GM12878 (cell line): ENCODE results near the gene COX19. TPM values are rescaled to one million over a fixed set of nuclear protein-coding genes. Genes with fewer than 3 reads are reported as not detected.
A peak's percentile ranks its signal among the peaks of the same experiment; 100 is the strongest.

ENCODE experiments used
- ATAC-seq: fragments of 200-7000 bp; cut with Tn5 transposase; 3 replicates; pipeline ENCODE4 v1.9.1; 2020; ENCODE audit warnings: mild to moderate bottlenecking, moderate library complexity
- BruUV-seq: library from RNA; stranded (reverse); fragments of 400-500 nt; replicated peaks from 2 replicates; lab custom pipeline; 2021; lab: Mats Ljungman, UMichigan
- CTCF ChIA-PET: fragments of 300-600 bp; sonication (Branson Sonifier 250); formaldehyde crosslinking; extraction: SDS; loops from one replicate; lab custom pipeline; 2021; ENCODE audit warnings: inconsistent platforms; lab: Yijun Ruan, JAX
- POLR2A ChIA-PET: fragments of 350-600 bp; formaldehyde crosslinking; extraction: SDS; loops from one replicate; lab custom pipeline; 2021; ENCODE audit warnings: inconsistent platforms; lab: Charles Lee
- RAD21 ChIA-PET: fragments of 300-600 bp; sonication (Branson Sonifier 250); formaldehyde crosslinking; loops from one replicate; lab custom pipeline; 2023; ENCODE audit warnings: antibody characterized with exemption; ENCODE audit not compliant: unreplicated experiment; lab: Charles Lee
- SMC1A ChIA-PET: fragments of 300-600 bp; sonication (Branson Sonifier 250); formaldehyde crosslinking; loops from one replicate; lab custom pipeline; 2023; ENCODE audit not compliant: unreplicated experiment, uncharacterized antibody; lab: Charles Lee
- DNase-seq: peaks from one replicate; pipeline ENCODE4 v3.0.0-alpha.2; 2011; ENCODE audit warnings: low read depth, low spot score
- FAIRE-seq: peaks from 3 replicates; lab custom pipeline; 2011; peaks lifted over from hg19 to GRCh38; lab: Jason Lieb, UNC
- H2AFZ ChIP-seq: 2 replicates; pipeline ENCODE4 v1.6.0; 2011; ENCODE audit warnings: low read depth, low read length, control low read depth; ENCODE audit not compliant: control insufficient read depth
- H3K27ac ChIP-seq: 2 replicates; pipeline ENCODE4 v1.5.1; 2011; ENCODE audit warnings: control low read depth; ENCODE audit not compliant: control insufficient read depth, insufficient read depth
- H3K27me3 ChIP-seq, 2 experiments: replicated peaks in 1 of 2; 2 replicates each; pipeline versions ENCODE4 v1.6.0 to v1.6.1; 2011; ENCODE audit warnings: low read length in 1 of 2; ENCODE audit not compliant: control insufficient read depth in 2 of 2, insufficient read depth in 2 of 2
- H3K36me3 ChIP-seq, 2 experiments: 2 replicates each; pipeline ENCODE4 v1.5.1; 2011; ENCODE audit warnings: low read length in 1 of 2; ENCODE audit not compliant: control insufficient read depth in 2 of 2, insufficient read depth in 2 of 2
- H3K4me1 ChIP-seq: 2 replicates; pipeline ENCODE4 v1.6.1; 2011; ENCODE audit warnings: mild to moderate bottlenecking, low read length, moderate library complexity, mixed read lengths; ENCODE audit not compliant: control insufficient read depth, insufficient read depth
- H3K4me2 ChIP-seq: 2 replicates; pipeline ENCODE4 v1.6.0; 2011; ENCODE audit warnings: control low read depth; ENCODE audit not compliant: control insufficient read depth, insufficient read depth
- H3K4me3 ChIP-seq: fragments of 200-600 bp; sonication (generic); 2 replicates; pipeline ENCODE4 v1.5.1; 2016
- H3K79me2 ChIP-seq: 2 replicates; pipeline ENCODE4 v1.6.0; 2011; ENCODE audit warnings: low read length; ENCODE audit not compliant: control insufficient read depth, insufficient read depth
- H3K9ac ChIP-seq: 2 replicates; pipeline ENCODE4 v1.8.0; 2011; ENCODE audit warnings: low read length, control low read depth, mixed read lengths; ENCODE audit not compliant: control insufficient read depth, insufficient read depth
- H3K9me3 ChIP-seq: replicated peaks from 3 replicates; pipeline ENCODE4 v1.5.1; 2011; ENCODE audit warnings: mild to moderate bottlenecking, low read length; ENCODE audit not compliant: control insufficient read depth, insufficient read depth
- H4K20me1 ChIP-seq: 2 replicates; pipeline ENCODE4 v1.6.0; 2011; ENCODE audit not compliant: control insufficient read depth, insufficient read depth
- NR2F1 ChIP-seq: fragments of 450-650 bp; conservative IDR thresholded peaks from 2 replicates; pipeline ENCODE4 v1.6.1; 2017; ENCODE audit warnings: mild to moderate bottlenecking
- TCF12 ChIP-seq: IDR thresholded peaks from 2 replicates; pipeline ENCODE4 v1.6.1; 2011; ENCODE audit warnings: low read depth, mild to moderate bottlenecking, low read length
- WGBS: methylation state at CpG from one replicate; pipeline ENCODE4 v1.1.6; 2016; ENCODE audit warnings: low lambda C conversion rate; ENCODE audit not compliant: insufficient replicate concordance, insufficient coverage; ENCODE audit errors: missing lambda C conversion rate; 5-methylcytosine and 5-hydroxymethylcytosine counted together
- in situ Hi-C: fragments of 300-500 bp; cut with MboI; formaldehyde crosslinking; loops from 9 replicates; pipeline ENCODE4 v1.14.3; 2018; ENCODE audit warnings: mixed read lengths
- intact Hi-C: fragments of 100-400 bp; cut with micrococcal nuclease; formaldehyde crosslinking; loops from one replicate; pipeline ENCODE4 v1.14.2; 2022; ENCODE audit not compliant: unreplicated experiment
- polyA plus RNA-seq, 11 experiments: library from polyadenylated mRNA; depleted of rRNA in 4 of 11; unstranded in 6 of 11; stranded (reverse) in 5 of 11; fragments of >200 nt; fragmentation: Nextera tagmentation in 4 of 11; fragmentation: Illumina TruSeq in 1 of 11; extraction: Ambion mirVana in 4 of 11; extraction: Trizol in 1 of 11; gene quantifications; 1 replicate in 1 of 11; 2 replicates in 10 of 11; pipeline versions ENCODE4 v1.2.1 to v1.2.3, GENCODE V29; 2011 to 2016; ENCODE audit warnings: inconsistent platforms in 2 of 11, missing spikeins in 2 of 11, low read depth in 1 of 11
- total RNA-seq, 4 experiments: library from RNA; depleted of rRNA in 3 of 4; stranded (reverse); fragments of >200 nt in 3 of 4; fragmentation: Illumina TruSeq in 1 of 4; extraction: Trizol in 1 of 4; gene quantifications; 2 replicates each; pipeline versions ENCODE4 v1.2.1 to v1.2.3, GENCODE V29; 2013 to 2021

Gene COX19
- total and polyA plus RNA-seq, 10 of the 15 experiments (the other 5 are each of a cell fraction or from before 2014, with no cell fraction given) = 3.7 to 17.9 (median 10.8) TPM

GRCh38 chr7:994592-995308, 19.4 kb upstream of the COX19 start:
- peaks cover 9% of the 10 kb centered on the region for H3K4me1 ChIP-seq
- TF ChIP-seq NR2F1 (no peak), TCF12 (0 out of 2 replicates have a peak, but pooled peaks have one; percentile 25)
- WGBS = 49% methylated on average over 28 of the region's 28 CpGs
- peaks cover 3 to 9% of the 10 kb centered on the region in 2 experiments; a peak in 3 of 4 replicates for H3K36me3 ChIP-seq
- ChIA-PET POLR2A (interaction anchor here (1.1 to 3.6 kb wide), 3 partner anchors 16 to 91 kb away, joined by 3 to 29 read pairs (median 14); no protein-coding TSS in a partner anchor), RAD21 (interaction anchor here (0.6 to 4.8 kb wide), 15 partner anchors 11 to 251 kb away, joined by 3 to 196 read pairs (median 10); partner anchors contain the start of genes COX19 and GPR146), SMC1A (interaction anchor here (0.9 to 6.2 kb wide), 13 partner anchors 16 to 188 kb away, joined by 3 to 121 read pairs (median 18); partner anchors contain the start of genes GPER1 and GPR146), CTCF (interaction anchor here (0.9 to 9.3 kb wide), 16 partner anchors 19 to 188 kb away, joined by 3 to 280 read pairs (median 27); partner anchors contain the start of genes COX19 and GPR146)
- no peaks in the 10 kb centered on the region for H3K27me3 ChIP-seq
- no peak overlapping the region for H3K9ac ChIP-seq
- no peak overlapping the region for H3K27ac ChIP-seq
- intact Hi-C loops = loop anchor here (5.0 kb wide), 1 partner anchor 93 kb away; the partner anchor contains the start of gene GPER1
- no TSS peak for BruUV-seq
- no peaks in the 10 kb centered on the region for H3K9me3 ChIP-seq
- no peaks in the 10 kb centered on the region for H3K79me2 ChIP-seq
- DNase-seq = no peak
- FAIRE-seq = no peak
- no peak overlapping the region for H3K4me3 ChIP-seq
- in situ Hi-C loops = loop anchor here (5.0 kb wide), 2 partner anchors 68 to 183 kb away; no protein-coding TSS in a partner anchor
- no peak for ATAC-seq
- no peaks in the 10 kb centered on the region for H4K20me1 ChIP-seq
- H2AFZ ChIP-seq = no peak overlapping the region
- no peak overlapping the region for H3K4me2 ChIP-seq
